Upper lobe of right lung (tissue), 1 donor: Measurements from ENCODE around the gene SPATA19. TPM values are rescaled to one million over a fixed set of nuclear protein-coding genes. Genes with fewer than 3 reads are reported as not detected.

Experiments used
- ATAC-seq: fragments of 200-7000 bp; cut with Tn5 transposase; one replicate; pipeline ENCODE4 v1.9.1; 2020; ENCODE audit warnings: mild to moderate bottlenecking, moderate library complexity
- DNase-seq: peaks from one replicate; pipeline ENCODE4 v3.0.0-alpha.2; 2020
- H3K27ac ChIP-seq: fragments of 200-600 bp; one replicate; pipeline ENCODE4 v1.8.0; 2022
- H3K27me3 ChIP-seq: fragments of 200-600 bp; one replicate; pipeline ENCODE4 v1.8.0; 2022; ENCODE audit warnings: mild to moderate bottlenecking
- H3K36me3 ChIP-seq: fragments of 200-600 bp; one replicate; pipeline ENCODE4 v1.8.0; 2022
- H3K4me1 ChIP-seq: fragments of 200-600 bp; one replicate; pipeline ENCODE4 v1.8.0; 2022
- H3K4me3 ChIP-seq: fragments of 200-600 bp; one replicate; pipeline ENCODE4 v1.8.0; 2022; ENCODE audit warnings: mild to moderate bottlenecking
- H3K9me3 ChIP-seq: fragments of 200-600 bp; one replicate; pipeline ENCODE4 v1.8.0; 2022
- intact Hi-C: fragments of 100-400 bp; cut with DNase I; formaldehyde crosslinking; loops from one replicate; pipeline ENCODE4 v1.11.0; 2022
- total RNA-seq: library from RNA; stranded (reverse); fragmentation: NEBNext Ultra II Directional; extraction: Animal tissue kit (Norgen Biotek cat#: 25700); gene quantifications from one replicate; pipeline ENCODE4 v1.2.1, GENCODE V29; 2021
- TF ChIP-seq, protein P1 (sequence below): fragments of 200-600 bp; IDR thresholded peaks from one replicate; pipeline ENCODE4 v1.8.0; 2022; ENCODE audit warnings: antibody characterized with exemption
- donor health status: DM: no; HTN: yes; CAD: no; lungs with severe emphysema.

Gene SPATA19
- total RNA-seq, 1 donor from 2014 or later = not detected

DNA sequence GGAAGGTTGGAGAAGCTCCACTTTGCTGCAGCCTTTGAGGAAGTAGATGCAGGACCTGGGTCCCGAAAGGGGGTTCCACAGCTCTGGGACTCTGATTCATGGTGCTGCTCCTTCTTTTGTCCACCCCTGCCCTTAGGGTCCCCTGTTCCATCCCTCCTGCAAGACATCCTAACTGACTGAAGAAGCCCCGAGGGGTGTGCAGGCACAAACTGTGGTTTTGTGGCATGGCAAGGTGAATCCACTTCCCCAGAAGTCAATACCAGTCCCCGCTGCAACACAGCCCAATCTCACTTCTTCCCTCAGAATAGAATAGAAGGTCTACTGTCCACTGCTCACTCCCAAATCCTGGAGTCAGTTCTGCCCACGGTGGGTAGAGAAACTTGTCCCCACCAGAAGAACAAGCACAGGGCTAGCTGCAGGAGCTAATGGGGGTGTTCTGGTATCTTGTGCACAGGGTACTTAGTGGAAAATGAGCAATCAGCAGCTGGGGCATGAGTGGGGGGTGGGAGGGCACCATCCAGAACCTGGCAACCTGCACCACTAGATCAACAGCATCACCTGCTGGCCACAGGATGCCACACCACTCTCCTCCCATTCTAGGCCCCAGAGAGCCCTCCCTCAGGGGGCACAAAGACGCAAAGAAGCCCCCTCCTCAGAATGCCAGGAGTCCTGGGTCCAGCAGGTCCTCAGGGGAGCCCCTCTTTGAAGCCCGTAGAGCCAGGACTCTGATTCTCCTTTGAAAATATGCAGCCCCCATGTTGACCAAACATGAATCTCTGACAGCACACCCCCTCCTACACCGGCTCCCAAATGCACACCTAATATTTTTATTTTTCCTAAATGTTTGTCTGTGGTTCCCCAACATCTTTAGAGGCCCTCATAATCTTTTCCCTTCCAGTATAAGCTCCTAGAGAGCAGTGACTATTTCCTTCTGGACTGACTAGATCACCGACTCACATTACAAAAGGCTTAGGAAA is 14.1 kb downstream of the SPATA19 start:
- intact Hi-C loops = no loop called here
- H3K4me1 ChIP-seq = no peaks in the 10 kb centered on the region

GRCh38 chr11:133829566-133829965 is 15.7 kb downstream of the SPATA19 start:
- Histone ChIP-seq H3K4me1 (no peaks in the 10 kb centered on the region), H3K27ac (no peak overlapping the region), H3K36me3 (no peaks in the 10 kb centered on the region), H3K27me3 (no peaks in the 10 kb centered on the region), H3K4me3 (no peak overlapping the region), H3K9me3 (no peaks in the 10 kb centered on the region)
- TF ChIP-seq, protein P1, sequence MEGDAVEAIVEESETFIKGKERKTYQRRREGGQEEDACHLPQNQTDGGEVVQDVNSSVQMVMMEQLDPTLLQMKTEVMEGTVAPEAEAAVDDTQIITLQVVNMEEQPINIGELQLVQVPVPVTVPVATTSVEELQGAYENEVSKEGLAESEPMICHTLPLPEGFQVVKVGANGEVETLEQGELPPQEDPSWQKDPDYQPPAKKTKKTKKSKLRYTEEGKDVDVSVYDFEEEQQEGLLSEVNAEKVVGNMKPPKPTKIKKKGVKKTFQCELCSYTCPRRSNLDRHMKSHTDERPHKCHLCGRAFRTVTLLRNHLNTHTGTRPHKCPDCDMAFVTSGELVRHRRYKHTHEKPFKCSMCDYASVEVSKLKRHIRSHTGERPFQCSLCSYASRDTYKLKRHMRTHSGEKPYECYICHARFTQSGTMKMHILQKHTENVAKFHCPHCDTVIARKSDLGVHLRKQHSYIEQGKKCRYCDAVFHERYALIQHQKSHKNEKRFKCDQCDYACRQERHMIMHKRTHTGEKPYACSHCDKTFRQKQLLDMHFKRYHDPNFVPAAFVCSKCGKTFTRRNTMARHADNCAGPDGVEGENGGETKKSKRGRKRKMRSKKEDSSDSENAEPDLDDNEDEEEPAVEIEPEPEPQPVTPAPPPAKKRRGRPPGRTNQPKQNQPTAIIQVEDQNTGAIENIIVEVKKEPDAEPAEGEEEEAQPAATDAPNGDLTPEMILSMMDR = no peak
- no peak for ATAC-seq
- intact Hi-C loops = no loop called here
- DNase-seq = no peak

More for the DNA sequence above, 14.1 kb downstream of the SPATA19 start:
- Histone ChIP-seq H3K27ac (no peak overlapping the region), H3K4me3 (no peak overlapping the region), H3K36me3 (no peaks in the 10 kb centered on the region), H3K27me3 (no peaks in the 10 kb centered on the region), H3K9me3 (no peaks in the 10 kb centered on the region)
- DNase-seq = no peak
- TF ChIP-seq, protein P1 = peak; percentile 12
- no peak for ATAC-seq

DNA sequence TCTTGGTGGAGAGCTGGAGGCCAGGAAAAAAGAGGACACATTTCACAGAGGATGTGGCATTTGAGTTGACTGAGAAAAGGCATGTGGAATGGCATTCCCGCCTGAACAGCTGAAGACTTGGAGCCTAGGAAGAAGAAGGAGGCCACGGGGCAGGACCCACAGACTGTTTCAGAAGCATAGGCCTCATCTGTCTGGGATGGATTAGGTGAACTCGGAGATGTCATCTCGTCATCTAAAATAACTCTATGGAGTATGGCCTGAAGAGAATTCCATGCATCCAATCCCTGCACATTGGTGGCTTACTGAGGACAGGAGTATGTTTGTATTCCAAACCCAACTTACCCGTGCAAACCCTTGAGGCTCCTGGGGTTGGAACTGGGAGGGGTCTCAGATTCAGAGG is 16.4 kb downstream of the SPATA19 start:
- Histone ChIP-seq H3K27me3 (no peaks in the 10 kb centered on the region), H3K4me1 (no peaks in the 10 kb centered on the region), H3K9me3 (no peaks in the 10 kb centered on the region), H3K36me3 (no peaks in the 10 kb centered on the region), H3K27ac (no peak overlapping the region), H3K4me3 (no peak overlapping the region)
- DNase-seq = no peak
- intact Hi-C loops = no loop called here
- ATAC-seq = no peak
- TF ChIP-seq, protein P1 = no peak

DNA sequence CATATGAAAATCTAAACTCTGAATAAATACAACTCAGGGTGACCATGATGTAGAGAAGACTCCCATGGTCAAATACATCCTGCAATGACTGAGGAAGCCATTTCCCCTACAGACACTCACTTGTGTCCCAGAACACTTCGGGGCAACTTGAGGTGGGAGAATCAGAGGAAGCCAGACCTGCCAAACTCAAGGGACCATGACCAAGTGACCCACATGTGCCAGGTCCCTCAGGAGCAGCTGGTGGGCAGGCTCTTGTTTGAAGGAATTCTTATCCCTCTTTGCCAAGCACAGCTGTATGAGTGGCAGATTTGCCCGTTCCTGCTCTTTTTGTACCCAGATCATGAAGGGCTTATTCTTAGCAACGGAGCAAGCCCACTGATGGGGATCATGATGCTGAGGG is 17.8 kb downstream of the SPATA19 start:
- ATAC-seq (no peak), DNase-seq (no peak)
- H3K4me3 ChIP-seq = no peak overlapping the region
- H3K36me3 ChIP-seq = no peaks in the 10 kb centered on the region
- H3K27me3 ChIP-seq = no peaks in the 10 kb centered on the region
- no peaks in the 10 kb centered on the region for H3K9me3 ChIP-seq
- H3K27ac ChIP-seq = no peak overlapping the region
- no peaks in the 10 kb centered on the region for H3K4me1 ChIP-seq
- intact Hi-C loops = no loop called here
- TF ChIP-seq, protein P1 = no peak

GRCh38 chr11:133826866-133827265 is 18.4 kb downstream of the SPATA19 start:
- ATAC-seq (no peak), DNase-seq (no peak)
- H3K36me3 ChIP-seq = no peaks in the 10 kb centered on the region
- no peaks in the 10 kb centered on the region for H3K27me3 ChIP-seq
- no peaks in the 10 kb centered on the region for H3K9me3 ChIP-seq
- H3K27ac ChIP-seq = no peak overlapping the region
- H3K4me3 ChIP-seq = no peak overlapping the region
- intact Hi-C loops = no loop called here
- no peaks in the 10 kb centered on the region for H3K4me1 ChIP-seq
- TF ChIP-seq, protein P1 = no peak
